PC-9 (cell line): ENCODE results near the gene INTS1.

Experiments
- EZH2 ChIP-seq: fragments of 200-600 bp; sonication (generic); IDR thresholded peaks from 2 replicates; pipeline ENCODE4 v1.8.0; 2017; ENCODE audit warnings: antibody characterized with exemption, low read depth
- TF ChIP-seq, protein P1 (sequence below): fragments of 200-600 bp; sonication (generic); conservative IDR thresholded peaks from 2 replicates; pipeline ENCODE4 v1.6.1; 2017; ENCODE audit warnings: mixed run types, antibody characterized with exemption, mild to moderate bottlenecking, moderate library complexity

DNA sequence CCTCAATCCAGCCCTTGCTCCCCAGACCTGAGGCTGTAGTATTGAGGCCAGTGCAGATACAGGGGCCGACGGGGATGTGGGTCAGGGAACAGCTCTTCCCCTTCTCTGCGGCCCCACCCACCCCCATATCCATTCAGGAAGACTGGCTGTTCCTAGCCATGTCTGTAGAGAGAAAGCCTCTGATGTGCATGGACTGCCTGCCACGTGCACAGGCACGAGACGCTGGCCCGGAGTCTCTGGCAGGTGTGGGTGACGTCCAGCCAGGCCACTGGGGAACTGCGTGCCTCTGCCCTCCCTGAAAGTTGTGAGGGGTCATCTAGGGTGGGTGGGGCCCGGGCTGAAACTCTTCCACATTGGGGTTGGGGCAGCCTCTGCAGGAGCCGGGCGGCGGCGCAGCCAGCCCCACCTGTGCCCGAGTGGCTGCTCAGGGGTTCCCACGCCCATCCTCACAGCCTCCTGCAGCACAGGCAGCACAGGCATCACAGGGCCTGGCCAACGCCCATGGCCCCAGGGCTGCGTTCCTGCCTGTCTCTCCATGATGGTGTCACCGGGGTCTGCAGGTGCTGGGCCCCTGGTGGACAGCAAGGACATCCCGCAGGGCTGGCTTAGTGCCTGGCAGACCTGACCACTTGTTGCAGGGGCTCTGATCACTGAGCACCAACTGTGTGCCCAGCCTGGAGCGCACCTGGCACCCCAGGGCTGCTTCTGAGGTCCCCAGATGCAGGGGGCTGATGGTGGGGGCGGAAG is 72.4 kb downstream of the INTS1 start:
- TF ChIP-seq, protein P1, sequence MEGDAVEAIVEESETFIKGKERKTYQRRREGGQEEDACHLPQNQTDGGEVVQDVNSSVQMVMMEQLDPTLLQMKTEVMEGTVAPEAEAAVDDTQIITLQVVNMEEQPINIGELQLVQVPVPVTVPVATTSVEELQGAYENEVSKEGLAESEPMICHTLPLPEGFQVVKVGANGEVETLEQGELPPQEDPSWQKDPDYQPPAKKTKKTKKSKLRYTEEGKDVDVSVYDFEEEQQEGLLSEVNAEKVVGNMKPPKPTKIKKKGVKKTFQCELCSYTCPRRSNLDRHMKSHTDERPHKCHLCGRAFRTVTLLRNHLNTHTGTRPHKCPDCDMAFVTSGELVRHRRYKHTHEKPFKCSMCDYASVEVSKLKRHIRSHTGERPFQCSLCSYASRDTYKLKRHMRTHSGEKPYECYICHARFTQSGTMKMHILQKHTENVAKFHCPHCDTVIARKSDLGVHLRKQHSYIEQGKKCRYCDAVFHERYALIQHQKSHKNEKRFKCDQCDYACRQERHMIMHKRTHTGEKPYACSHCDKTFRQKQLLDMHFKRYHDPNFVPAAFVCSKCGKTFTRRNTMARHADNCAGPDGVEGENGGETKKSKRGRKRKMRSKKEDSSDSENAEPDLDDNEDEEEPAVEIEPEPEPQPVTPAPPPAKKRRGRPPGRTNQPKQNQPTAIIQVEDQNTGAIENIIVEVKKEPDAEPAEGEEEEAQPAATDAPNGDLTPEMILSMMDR: no peak
- TF ChIP-seq EZH2: no peak
